Activated naive CD4-positive, alpha-beta T cell treated with anti-CD3 and anti-CD28 coated beads for 36 hours (primary cell): Measurements from ENCODE around the gene TTI1. TPM values are rescaled to one million over a fixed set of nuclear protein-coding genes. Genes with fewer than 3 reads are reported as not detected.

Experiments
- CTCF ChIA-PET: fragments of 350-600 bp; sonication (Branson Sonifier 250); formaldehyde crosslinking; loops from one replicate; lab custom pipeline; 2021; ENCODE audit warnings: antibody characterized with exemption; lab: Charles Lee
- DNase-seq: peaks from one replicate; pipeline ENCODE4 v3.0.0-alpha.2; 2020
- H3K27ac Mint-ChIP-seq: one replicate; pipeline ENCODE4 v1.8.0; 2021; ENCODE audit warnings: mild to moderate bottlenecking, mixed read lengths
- H3K27me3 Mint-ChIP-seq: one replicate; pipeline ENCODE4 v1.8.0; 2021; ENCODE audit warnings: low read depth, mixed read lengths
- H3K36me3 Mint-ChIP-seq: one replicate; pipeline ENCODE4 v1.8.0; 2021; ENCODE audit warnings: low read depth, mixed read lengths
- H3K4me1 Mint-ChIP-seq: one replicate; pipeline ENCODE4 v1.8.0; 2021; ENCODE audit warnings: low read depth, mixed read lengths
- H3K4me3 Mint-ChIP-seq: one replicate; pipeline ENCODE4 v1.8.0; 2021; ENCODE audit warnings: mild to moderate bottlenecking, moderate library complexity, mixed read lengths
- H3K9me3 Mint-ChIP-seq: one replicate; pipeline ENCODE4 v1.8.0; 2021; ENCODE audit warnings: mixed read lengths
- intact Hi-C: fragments of 100-400 bp; cut with micrococcal nuclease; formaldehyde crosslinking; loops from one replicate; pipeline ENCODE4 v1.15.1; 2023
- total RNA-seq, 2 experiments: library from RNA; stranded (reverse); gene quantifications; one replicate each; pipeline ENCODE4 v1.2.3, GENCODE V29; 2021

Gene TTI1
- total RNA-seq, 2 experiments from 2014 or later: 32.8 to 36.2 TPM

- peaks cover 40% of the 10 kb centered on the region for H3K36me3 Mint-ChIP-seq
- H3K9me3 Mint-ChIP-seq: no peaks in the 10 kb centered on the region
- no peaks in the 10 kb centered on the region for H3K27me3 Mint-ChIP-seq
- H3K4me1 Mint-ChIP-seq: peaks cover 26% of the 10 kb centered on the region
- CTCF ChIA-PET: interaction anchor here (0.8 to 1.4 kb wide), 2 partner anchors 30 to 214 kb away, joined by 3 to 4 read pairs; no protein-coding TSS in a partner anchor
- H3K4me3 Mint-ChIP-seq: no peak overlapping the region
- DNase-seq: no peak
- intact Hi-C loops: loop anchor here (10.0 kb wide), 1 partner anchor 47 kb away; no protein-coding TSS in a partner anchor
- H3K27ac Mint-ChIP-seq: no peak overlapping the region
These were observed 25.7 kb downstream of the TTI1 start for GRCh38 chr20:38007526-38007925.

DNA sequence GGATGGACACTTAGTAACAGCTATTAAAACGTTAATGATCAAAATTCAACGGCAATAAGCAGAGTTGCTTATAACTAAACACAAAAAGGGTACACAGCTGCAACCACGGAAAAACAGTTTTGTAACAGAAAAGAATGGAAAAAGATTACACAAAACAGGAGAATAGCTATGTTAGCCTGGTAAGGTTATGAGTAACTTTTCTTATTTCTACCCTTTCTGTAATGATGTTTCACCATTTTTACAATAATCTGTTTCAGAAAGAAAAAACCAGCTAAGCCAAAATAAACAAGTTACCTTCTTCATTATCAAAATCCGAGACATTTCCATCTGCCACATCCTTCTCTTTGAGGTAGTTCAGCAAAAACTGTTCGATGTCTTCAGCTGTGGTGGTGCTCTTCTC is 27.4 kb downstream of the TTI1 start:
- Mint-ChIP-seq H3K27ac (peak overlapping the region; percentile 28), H3K4me1 (peaks cover 43% of the 10 kb centered on the region), H3K9me3 (no peaks in the 10 kb centered on the region), H3K27me3 (no peaks in the 10 kb centered on the region), H3K4me3 (no peak overlapping the region), H3K36me3 (peaks cover 41% of the 10 kb centered on the region)
- CTCF ChIA-PET: interaction anchor here (1.1 to 1.4 kb wide), 2 partner anchors 9 to 11 kb away, joined by 3 to 4 read pairs; no protein-coding TSS in a partner anchor
- intact Hi-C loops: loop anchor here (10.0 kb wide), 1 partner anchor 49 kb away; no protein-coding TSS in a partner anchor
- no peak for DNase-seq

DNA sequence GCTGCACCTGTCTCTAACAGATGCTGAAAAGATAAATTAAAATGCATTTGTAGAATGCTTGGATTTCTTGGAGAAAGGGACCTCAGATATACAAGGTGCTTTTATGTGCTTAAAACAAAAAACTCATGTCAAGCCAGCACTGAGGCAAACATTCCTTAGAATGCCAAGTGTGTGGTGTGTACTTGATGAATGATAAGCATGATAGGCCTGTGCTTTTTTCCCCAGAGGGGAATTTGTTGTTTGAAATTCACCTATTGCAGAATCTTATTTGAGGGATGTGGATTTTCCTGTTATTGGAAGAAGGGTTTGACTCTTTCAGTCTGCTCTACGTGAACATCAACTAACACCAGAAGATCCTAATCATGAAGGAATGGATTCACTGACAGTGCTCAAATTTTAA is 28.8 kb downstream of the TTI1 start:
- no peak overlapping the region for H3K4me3 Mint-ChIP-seq
- CTCF ChIA-PET: interaction anchor here (1.4 kb wide), 1 partner anchor 10 kb away, joined by 4 read pairs; no protein-coding TSS in a partner anchor
- H3K4me1 Mint-ChIP-seq: peaks cover 50% of the 10 kb centered on the region
- no peak for DNase-seq
- H3K27ac Mint-ChIP-seq: no peak overlapping the region
- peaks cover 49% of the 10 kb centered on the region for H3K36me3 Mint-ChIP-seq
- H3K9me3 Mint-ChIP-seq: no peaks in the 10 kb centered on the region
- H3K27me3 Mint-ChIP-seq: no peaks in the 10 kb centered on the region
- intact Hi-C loops: loop anchor here (5.0 to 10.0 kb wide), 2 partner anchors 50 to 82 kb away; no protein-coding TSS in a partner anchor

DNA sequence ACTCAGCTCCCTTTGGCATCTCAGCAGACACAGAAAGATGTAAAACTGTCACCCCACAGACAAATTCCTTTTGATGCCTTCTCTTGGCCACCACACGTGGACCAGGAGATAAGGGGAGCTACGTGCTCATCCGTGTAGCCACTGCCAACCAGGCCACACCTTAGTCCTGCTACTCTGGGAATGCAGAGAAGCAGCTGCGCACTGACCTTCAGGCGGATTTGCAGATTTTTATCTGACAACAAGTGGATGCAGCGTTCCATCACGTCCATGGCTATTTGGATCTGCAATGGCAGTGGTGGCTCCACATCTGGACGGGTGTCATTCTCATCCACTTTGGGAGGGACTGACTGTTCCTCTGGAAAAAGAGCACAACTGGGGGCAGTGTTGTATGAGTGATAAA is 30.8 kb downstream of the TTI1 start:
- CTCF ChIA-PET: no interaction called here
- Mint-ChIP-seq H3K36me3 (peaks cover 50% of the 10 kb centered on the region), H3K27ac (no peak overlapping the region), H3K27me3 (no peaks in the 10 kb centered on the region), H3K4me3 (no peak overlapping the region), H3K4me1 (peaks cover 41% of the 10 kb centered on the region), H3K9me3 (no peaks in the 10 kb centered on the region)
- intact Hi-C loops: loop anchor here (5.0 to 10.0 kb wide), 2 partner anchors 52 to 80 kb away; no protein-coding TSS in a partner anchor
- no peak for DNase-seq

DNA sequence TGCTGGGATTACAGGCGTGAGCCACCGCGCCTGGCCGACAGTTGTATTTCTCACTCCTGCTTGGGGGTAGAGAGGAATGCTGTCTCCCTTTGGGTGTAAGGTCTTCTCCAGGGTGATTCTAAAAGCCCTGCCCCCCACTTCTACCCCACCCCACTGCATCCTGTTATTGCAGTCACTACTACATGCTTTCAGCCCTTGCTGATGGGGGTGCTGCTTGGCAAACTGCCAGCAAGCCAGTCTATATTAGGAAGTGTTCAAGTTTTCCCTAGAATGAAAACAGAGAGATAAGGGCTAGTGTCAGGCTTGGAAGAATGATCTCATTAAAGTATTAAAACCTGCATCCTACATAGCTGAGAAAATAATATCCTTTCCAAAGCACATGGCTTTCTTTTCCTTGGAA is 31.3 kb downstream of the TTI1 start:
- intact Hi-C loops: loop anchor here (5.0 to 10.0 kb wide), 2 partner anchors 53 to 80 kb away; no protein-coding TSS in a partner anchor

DNA sequence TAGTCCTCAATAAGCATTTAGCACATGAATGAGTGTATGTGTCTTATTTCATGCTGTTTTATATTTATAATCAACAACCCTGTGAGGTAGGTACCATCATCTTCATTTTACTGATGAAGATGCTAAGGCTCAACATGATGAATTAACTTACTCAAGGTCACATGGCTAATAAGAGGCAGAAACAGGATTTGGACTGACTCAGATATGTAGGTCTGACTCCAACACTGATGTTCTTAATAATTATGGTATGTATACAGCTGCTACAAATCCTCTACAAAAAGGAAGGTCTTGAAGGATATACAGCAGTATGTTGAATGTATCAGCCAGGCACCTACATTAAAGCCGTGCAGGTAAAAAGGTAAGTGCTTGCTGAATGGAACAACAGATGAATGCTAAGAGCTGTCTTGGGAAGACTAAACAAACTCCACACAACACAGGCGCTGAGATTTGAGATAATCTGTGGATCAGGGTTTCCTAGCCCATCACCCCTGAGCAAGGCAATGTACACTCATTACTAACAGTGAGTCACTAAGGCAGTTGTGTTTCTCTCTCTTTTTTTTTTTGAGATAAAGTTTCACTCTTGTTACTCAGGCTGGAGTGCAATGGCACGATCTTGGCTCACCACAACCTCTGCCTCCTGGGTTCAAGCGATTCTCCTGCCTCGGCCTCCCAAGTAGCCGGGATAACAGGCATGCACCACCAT is 31.9 kb downstream of the TTI1 start:
- CTCF ChIA-PET: no interaction called here
- peak; percentile 30 for DNase-seq
- intact Hi-C loops: loop anchor here (5.0 to 10.0 kb wide), 2 partner anchors 53 to 79 kb away; no protein-coding TSS in a partner anchor
- peaks cover 57% of the 10 kb centered on the region for H3K36me3 Mint-ChIP-seq
- no peak overlapping the region for H3K4me3 Mint-ChIP-seq
- H3K27me3 Mint-ChIP-seq: no peaks in the 10 kb centered on the region
- peaks cover 37% of the 10 kb centered on the region for H3K4me1 Mint-ChIP-seq
- no peaks in the 10 kb centered on the region for H3K9me3 Mint-ChIP-seq
- peak overlapping the region; percentile 6 for H3K27ac Mint-ChIP-seq

More for the DNA sequence above, 31.3 kb downstream of the TTI1 start:
- Mint-ChIP-seq H3K9me3 (no peaks in the 10 kb centered on the region), H3K27ac (no peak overlapping the region), H3K4me1 (peaks cover 41% of the 10 kb centered on the region), H3K4me3 (no peak overlapping the region), H3K36me3 (peaks cover 53% of the 10 kb centered on the region), H3K27me3 (no peaks in the 10 kb centered on the region)
- peak; percentile 11 for DNase-seq
- CTCF ChIA-PET: no interaction called here

GRCh38 chr20:38000293-38000692 is 33.0 kb downstream of the TTI1 start:
- no peak for DNase-seq
- H3K4me1 Mint-ChIP-seq: peaks cover 29% of the 10 kb centered on the region
- CTCF ChIA-PET: no interaction called here
- no peak overlapping the region for H3K4me3 Mint-ChIP-seq
- H3K27me3 Mint-ChIP-seq: no peaks in the 10 kb centered on the region
- peaks cover 53% of the 10 kb centered on the region for H3K36me3 Mint-ChIP-seq
- intact Hi-C loops: loop anchor here (5.0 to 10.0 kb wide), 2 partner anchors 55 to 78 kb away; no protein-coding TSS in a partner anchor
- no peak overlapping the region for H3K27ac Mint-ChIP-seq
- no peaks in the 10 kb centered on the region for H3K9me3 Mint-ChIP-seq

DNA sequence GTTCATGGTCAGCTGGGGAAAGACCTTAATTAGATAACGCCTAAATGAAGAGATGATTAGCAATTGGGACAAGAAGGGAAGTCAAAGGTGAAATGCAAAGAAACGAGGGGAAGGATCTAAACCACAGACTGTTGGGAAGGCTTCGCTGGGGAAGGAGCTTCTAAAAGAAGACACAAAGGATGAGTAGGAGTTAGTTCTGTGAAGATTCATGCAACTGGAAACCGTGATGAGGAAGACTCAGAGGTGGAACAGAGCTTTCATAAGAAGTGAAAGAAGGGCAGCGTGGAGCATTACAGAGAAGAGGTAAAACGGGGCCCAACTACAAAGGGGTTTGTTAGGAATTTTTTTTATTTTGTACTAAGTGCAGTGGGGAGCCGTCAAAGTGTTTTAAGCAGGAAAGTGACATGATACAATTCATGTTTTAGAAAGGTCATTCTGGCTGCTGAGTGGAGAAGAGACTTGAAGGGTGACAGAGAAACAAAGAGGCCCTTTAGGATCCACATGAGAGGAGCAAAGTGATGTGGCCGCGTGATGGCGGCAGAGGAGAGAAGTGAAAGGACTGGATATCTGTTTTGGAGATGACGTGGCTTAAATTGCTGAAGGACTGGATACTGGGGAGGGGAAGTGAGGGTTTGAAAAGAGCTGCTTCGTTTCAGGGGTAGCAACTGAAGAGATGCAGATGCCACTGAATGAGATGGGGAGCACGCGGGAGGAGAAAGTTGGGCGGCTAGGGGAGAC is 33.6 kb downstream of the TTI1 start:
- intact Hi-C loops: loop anchor here (5.0 to 10.0 kb wide), 2 partner anchors 55 to 77 kb away; no protein-coding TSS in a partner anchor
- H3K4me1 Mint-ChIP-seq: peaks cover 26% of the 10 kb centered on the region
- no peak for DNase-seq
- no peak overlapping the region for H3K4me3 Mint-ChIP-seq
- H3K36me3 Mint-ChIP-seq: peaks cover 54% of the 10 kb centered on the region
- no peak overlapping the region for H3K27ac Mint-ChIP-seq
- CTCF ChIA-PET: no interaction called here
- H3K27me3 Mint-ChIP-seq: no peaks in the 10 kb centered on the region
- no peaks in the 10 kb centered on the region for H3K9me3 Mint-ChIP-seq

GRCh38 chr20:37997516-37997915 is 35.7 kb downstream of the TTI1 start:
- CTCF ChIA-PET: interaction anchor here (0.6 kb wide), 1 partner anchor 658 kb away, joined by 3 read pairs; no protein-coding TSS in a partner anchor
- peaks cover 60% of the 10 kb centered on the region for H3K36me3 Mint-ChIP-seq
- no peaks in the 10 kb centered on the region for H3K9me3 Mint-ChIP-seq

GRCh38 chr20:37995856-37996605 is 37.2 kb downstream of the TTI1 start:
- Mint-ChIP-seq H3K4me3 (no peak overlapping the region), H3K4me1 (peaks cover 15% of the 10 kb centered on the region), H3K9me3 (no peaks in the 10 kb centered on the region), H3K27ac (no peak overlapping the region), H3K36me3 (peaks cover 56% of the 10 kb centered on the region), H3K27me3 (no peaks in the 10 kb centered on the region)
- CTCF ChIA-PET: no interaction called here
- intact Hi-C loops: no loop called here
- no peak for DNase-seq

More at GRCh38 chr20:37997516-37997915, 35.7 kb downstream of the TTI1 start:
- Mint-ChIP-seq H3K4me1 (peaks cover 23% of the 10 kb centered on the region), H3K27ac (no peak overlapping the region), H3K4me3 (no peak overlapping the region), H3K27me3 (no peaks in the 10 kb centered on the region)
- intact Hi-C loops: no loop called here
- no peak for DNase-seq

GRCh38 chr20:37994512-37994911 is 38.7 kb downstream of the TTI1 start:
- CTCF ChIA-PET: interaction anchor here (1.3 to 1.5 kb wide), 2 partner anchors 11 to 309 kb away, joined by 3 to 4 read pairs; partner anchors contain the start of gene BPI
- H3K27ac Mint-ChIP-seq: no peak overlapping the region
- H3K36me3 Mint-ChIP-seq: peaks cover 57% of the 10 kb centered on the region
- no peaks in the 10 kb centered on the region for H3K9me3 Mint-ChIP-seq
- H3K4me1 Mint-ChIP-seq: peaks cover 13% of the 10 kb centered on the region
- intact Hi-C loops: loop anchor here (5.0 kb wide), 1 partner anchor 92 kb away; the partner anchor contains the start of gene VSTM2L
- no peak for DNase-seq
- H3K4me3 Mint-ChIP-seq: no peak overlapping the region
- no peaks in the 10 kb centered on the region for H3K27me3 Mint-ChIP-seq
